ENCODE measurements around the gene ALDH16A1. TPM values are rescaled to one million over a fixed set of nuclear protein-coding genes. Genes with fewer than 3 reads are reported as not detected.

ALDH16A1 gene
- total and polyA plus RNA-seq, 11 donors: 3.4 to 18.6 (median 8.5) TPM

- peaks cover 0 to 21% (median 0%) of the 10 kb centered on the region in 12 donors for H3K4me1 ChIP-seq
- no peak for TF ChIP-seq POLR2A (IDR thresholded peaks at IDR 0.05)
- TF ChIP-seq CTCF (IDR thresholded peaks at IDR 0.05): no peak
Measured at GRCh38 chr19:49407482-49408015, 45.5 kb upstream of the ALDH16A1 start.

GRCh38 chr19:49408816-49409440 lies 44.1 kb upstream of the ALDH16A1 start:
- Histone ChIP-seq H3K36me3 (no peaks in the 10 kb centered on the region), H3K27me3 (peaks cover 0 to 4% (median 0%) of the 10 kb centered on the region in 9 donors), H3K27ac (no peak overlapping the region), H3K4me3 (no peak overlapping the region), H3K4me1 (peaks cover 0 to 21% (median 0%) of the 10 kb centered on the region in 12 donors), H3K9me3 (no peaks in the 10 kb centered on the region)
- intact Hi-C loops (cut with DNase I): no loop called here
- WGBS, 4 donors: 79 to 85% (median 83%) methylated on average over 8 of the region's 8 CpGs
- DNase-seq (no peak), ATAC-seq (no peak)
- TF ChIP-seq POLR2A (IDR thresholded peaks at IDR 0.05): no peak
- no peak for TF ChIP-seq CTCF (IDR thresholded peaks at IDR 0.05)

More at GRCh38 chr19:49407482-49408015, 45.5 kb upstream of the ALDH16A1 start:
- peaks cover 0 to 4% (median 0%) of the 10 kb centered on the region in 9 donors for H3K27me3 ChIP-seq
- ATAC-seq (no peak), DNase-seq (no peak)
- 86 to 89% (median 87%) methylated on average over 16 of the region's 16 CpGs for WGBS, 4 donors
- intact Hi-C loops (cut with DNase I): no loop called here
- no peak overlapping the region for H3K27ac ChIP-seq
- no peaks in the 10 kb centered on the region for H3K36me3 ChIP-seq
- H3K4me3 ChIP-seq: no peak overlapping the region
- H3K9me3 ChIP-seq: no peaks in the 10 kb centered on the region

GRCh38 chr19:49409441-49410029 lies 43.5 kb upstream of the ALDH16A1 start:
- DNase-seq (no peak), ATAC-seq (no peak)
- H3K27me3 ChIP-seq: peaks cover 0 to 5% (median 0%) of the 10 kb centered on the region in 9 donors
- WGBS, 4 donors: 73 to 79% (median 75%) methylated on average over 5 of the region's 5 CpGs
- TF ChIP-seq POLR2A (IDR thresholded peaks at IDR 0.05) (no peak), CTCF (IDR thresholded peaks at IDR 0.05) (no peak)
- H3K9me3 ChIP-seq: no peaks in the 10 kb centered on the region
- H3K36me3 ChIP-seq: no peaks in the 10 kb centered on the region
- H3K27ac ChIP-seq: no peak overlapping the region
- H3K4me3 ChIP-seq: no peak overlapping the region
- peaks cover 0 to 21% (median 0%) of the 10 kb centered on the region in 12 donors for H3K4me1 ChIP-seq
- intact Hi-C loops (cut with DNase I): no loop called here

GRCh38 chr19:49411681-49412326 lies 41.2 kb upstream of the ALDH16A1 start:
- peaks cover 0 to 21% (median 0%) of the 10 kb centered on the region in 12 donors for H3K4me1 ChIP-seq
- H3K27me3 ChIP-seq: peaks cover 0 to 23% (median 0%) of the 10 kb centered on the region in 9 donors
- H3K36me3 ChIP-seq: no peaks in the 10 kb centered on the region
- DNase-seq (no peak), ATAC-seq (no peak)
- no peaks in the 10 kb centered on the region for H3K9me3 ChIP-seq
- H3K4me3 ChIP-seq: no peak overlapping the region
- WGBS, 4 donors: 57 to 77% (median 69%) methylated on average over 3 of the region's 3 CpGs
- no peak overlapping the region for H3K27ac ChIP-seq
- TF ChIP-seq POLR2A (IDR thresholded peaks at IDR 0.05) (no peak), CTCF (IDR thresholded peaks at IDR 0.05) (no peak)
- intact Hi-C loops (cut with DNase I): no loop called here

Measured in heart left ventricle (tissue), 16 donors.